Astrocyte (in vitro differentiated cells and primary cell): ENCODE measurements around the gene UQCRFS1.

Experiments
- EZH2 ChIP-seq: IDR thresholded peaks from 2 replicates; pipeline ENCODE4 v1.6.1; 2012; ENCODE audit warnings: mild to moderate bottlenecking, low read length, inconsistent platforms; ENCODE audit not compliant: insufficient read depth
- TF ChIP-seq, protein P1 (sequence below): IDR thresholded peaks from 2 replicates; pipeline ENCODE4 v1.5.1; 2011; ENCODE audit warnings: low read depth, mild to moderate bottlenecking, inconsistent platforms, low read length, moderate library complexity; ENCODE audit not compliant: insufficient read depth

DNA sequence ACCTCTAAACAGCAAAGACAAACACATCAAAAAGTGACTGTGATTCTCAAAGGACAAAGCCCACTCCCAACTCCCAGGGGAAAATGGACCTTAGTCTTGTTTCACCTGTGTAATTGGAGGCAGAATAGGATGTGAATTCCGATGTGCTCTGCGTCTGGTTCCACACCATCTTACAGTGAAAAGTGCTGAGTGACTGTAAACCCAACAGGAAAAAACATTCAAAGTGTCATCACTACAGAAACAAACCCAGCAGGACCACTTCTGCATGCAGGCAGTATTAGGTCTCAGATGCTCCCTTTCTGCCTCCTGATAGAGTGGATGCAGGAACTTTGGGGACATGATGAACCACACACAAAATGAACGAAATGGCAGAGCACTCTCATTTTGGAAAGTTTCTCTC is 6.5 kb downstream of the UQCRFS1 start:
- TF ChIP-seq, protein P1, sequence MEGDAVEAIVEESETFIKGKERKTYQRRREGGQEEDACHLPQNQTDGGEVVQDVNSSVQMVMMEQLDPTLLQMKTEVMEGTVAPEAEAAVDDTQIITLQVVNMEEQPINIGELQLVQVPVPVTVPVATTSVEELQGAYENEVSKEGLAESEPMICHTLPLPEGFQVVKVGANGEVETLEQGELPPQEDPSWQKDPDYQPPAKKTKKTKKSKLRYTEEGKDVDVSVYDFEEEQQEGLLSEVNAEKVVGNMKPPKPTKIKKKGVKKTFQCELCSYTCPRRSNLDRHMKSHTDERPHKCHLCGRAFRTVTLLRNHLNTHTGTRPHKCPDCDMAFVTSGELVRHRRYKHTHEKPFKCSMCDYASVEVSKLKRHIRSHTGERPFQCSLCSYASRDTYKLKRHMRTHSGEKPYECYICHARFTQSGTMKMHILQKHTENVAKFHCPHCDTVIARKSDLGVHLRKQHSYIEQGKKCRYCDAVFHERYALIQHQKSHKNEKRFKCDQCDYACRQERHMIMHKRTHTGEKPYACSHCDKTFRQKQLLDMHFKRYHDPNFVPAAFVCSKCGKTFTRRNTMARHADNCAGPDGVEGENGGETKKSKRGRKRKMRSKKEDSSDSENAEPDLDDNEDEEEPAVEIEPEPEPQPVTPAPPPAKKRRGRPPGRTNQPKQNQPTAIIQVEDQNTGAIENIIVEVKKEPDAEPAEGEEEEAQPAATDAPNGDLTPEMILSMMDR: no peak
- no peak for TF ChIP-seq EZH2
